H4 (cell line): ENCODE results near the gene PGM1. TPM values are rescaled to one million over a fixed set of nuclear protein-coding genes. Genes with fewer than 3 reads are reported as not detected.

Source experiments
- DNase-seq: peaks from one replicate; pipeline ENCODE4 v3.0.0-alpha.2; 2015; ENCODE audit warnings: low spot score
- total RNA-seq: library from RNA; depleted of rRNA; stranded (reverse); fragments of >200 nt; shearing (Covaris generic); gene quantifications from 2 replicates; pipeline ENCODE4 v1.2.3, GENCODE V29; 2014

PGM1 gene
- total RNA-seq, 1 experiment from 2014 or later: 93.6 TPM

DNA sequence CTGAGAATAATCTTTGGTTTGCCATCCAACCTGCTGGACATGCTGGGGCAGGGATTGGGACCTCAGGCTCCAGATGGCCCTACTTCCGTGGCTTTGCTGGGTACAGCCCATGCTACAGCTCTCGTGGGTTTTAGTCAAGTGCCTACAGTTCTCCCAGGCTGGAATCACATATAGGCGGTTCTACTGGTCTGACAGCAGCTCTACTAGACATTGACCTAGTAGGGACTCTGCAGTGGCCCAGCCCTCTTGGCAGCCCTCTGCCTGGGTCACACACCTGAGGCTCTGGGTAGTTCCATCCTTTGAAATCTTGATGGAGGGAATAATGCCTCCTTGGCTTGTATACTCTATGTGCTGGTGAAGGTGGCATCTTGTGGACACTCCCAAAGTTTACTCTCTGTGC, 72.2 kb downstream of the PGM1 start:
- no peak for DNase-seq

DNA sequence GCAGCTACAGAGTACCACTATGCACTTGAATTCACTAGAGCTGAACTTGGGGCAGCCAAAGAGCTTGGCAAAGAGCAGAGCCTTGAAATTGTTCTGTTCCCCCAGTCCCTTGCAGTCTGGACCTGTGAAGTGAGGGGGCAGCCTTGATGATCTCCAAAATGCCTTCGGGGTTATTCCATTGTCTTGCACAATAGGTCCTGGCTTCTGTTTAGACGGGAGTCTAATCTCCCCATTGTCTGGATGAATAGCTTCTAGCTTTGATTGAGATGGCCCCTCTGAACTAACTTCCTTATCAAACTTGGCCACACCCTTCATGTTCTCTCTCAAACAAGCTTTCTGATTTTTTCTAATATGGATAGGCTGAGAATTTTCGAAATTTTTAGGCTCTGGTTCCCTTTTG, 72.6 kb downstream of the PGM1 start:
- DNase-seq: no peak

DNA sequence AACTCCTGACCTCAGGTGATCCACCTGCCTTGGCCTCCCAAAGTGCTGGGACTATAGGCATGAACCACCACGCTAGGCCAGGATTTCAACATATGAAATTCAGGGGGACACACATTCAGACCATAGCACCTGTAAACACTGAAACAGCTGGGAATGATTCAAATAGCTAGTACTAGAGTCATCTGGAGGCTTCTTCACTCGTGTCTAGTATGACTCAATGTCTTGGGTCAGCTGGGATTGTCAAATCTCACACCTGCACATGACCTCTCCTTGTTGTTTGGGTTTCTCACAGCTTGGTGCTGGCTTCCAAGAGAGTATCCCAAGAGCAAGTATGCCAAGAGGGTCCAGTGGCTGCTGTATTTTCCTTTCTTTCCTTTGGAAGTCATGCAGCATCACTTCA, 75.1 kb downstream of the PGM1 start:
- no peak for DNase-seq

- no peak for DNase-seq
Measured at GRCh38 chr1:63669151-63669961, 76.1 kb downstream of the PGM1 start.

DNA sequence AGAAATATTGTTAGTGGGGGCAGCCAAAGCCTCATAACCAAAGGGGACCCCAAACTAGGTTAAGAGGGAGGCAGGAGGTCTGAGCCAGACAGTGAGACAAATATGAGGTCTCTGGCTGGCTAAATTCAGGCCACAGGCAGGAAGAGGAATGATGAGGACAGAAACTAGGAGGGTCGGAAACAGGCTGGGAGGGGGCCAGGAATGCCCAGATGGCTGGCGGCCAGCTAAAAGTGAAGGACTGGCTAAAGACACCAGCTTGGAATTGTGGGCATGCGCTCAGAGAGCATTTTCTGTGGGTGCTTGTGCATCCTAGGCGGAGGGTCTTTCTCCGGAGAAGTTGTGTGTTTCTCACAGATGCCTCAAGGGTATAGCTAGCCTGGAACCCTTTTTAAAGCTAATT, 77.0 kb downstream of the PGM1 start:
- DNase-seq: no peak

DNA sequence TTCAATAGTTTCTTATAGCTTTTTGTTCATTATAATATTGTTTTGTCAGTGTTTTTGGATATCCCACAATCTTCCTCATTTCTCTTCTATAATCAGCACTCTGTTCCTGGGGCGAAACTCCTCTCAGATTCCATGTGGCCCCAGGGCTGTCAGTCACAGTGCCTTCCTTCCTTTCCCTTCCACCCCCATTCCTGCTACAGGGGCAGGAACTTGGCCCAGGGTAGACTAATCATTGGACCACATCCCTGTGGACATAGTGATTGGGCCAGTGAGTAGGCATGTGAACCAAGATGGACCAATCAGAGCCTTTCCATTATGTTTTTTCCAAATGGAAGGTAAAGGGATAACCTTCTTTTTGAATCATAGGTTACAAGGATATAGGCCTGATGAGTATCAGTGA, 78.3 kb downstream of the PGM1 start:
- no peak for DNase-seq

DNA sequence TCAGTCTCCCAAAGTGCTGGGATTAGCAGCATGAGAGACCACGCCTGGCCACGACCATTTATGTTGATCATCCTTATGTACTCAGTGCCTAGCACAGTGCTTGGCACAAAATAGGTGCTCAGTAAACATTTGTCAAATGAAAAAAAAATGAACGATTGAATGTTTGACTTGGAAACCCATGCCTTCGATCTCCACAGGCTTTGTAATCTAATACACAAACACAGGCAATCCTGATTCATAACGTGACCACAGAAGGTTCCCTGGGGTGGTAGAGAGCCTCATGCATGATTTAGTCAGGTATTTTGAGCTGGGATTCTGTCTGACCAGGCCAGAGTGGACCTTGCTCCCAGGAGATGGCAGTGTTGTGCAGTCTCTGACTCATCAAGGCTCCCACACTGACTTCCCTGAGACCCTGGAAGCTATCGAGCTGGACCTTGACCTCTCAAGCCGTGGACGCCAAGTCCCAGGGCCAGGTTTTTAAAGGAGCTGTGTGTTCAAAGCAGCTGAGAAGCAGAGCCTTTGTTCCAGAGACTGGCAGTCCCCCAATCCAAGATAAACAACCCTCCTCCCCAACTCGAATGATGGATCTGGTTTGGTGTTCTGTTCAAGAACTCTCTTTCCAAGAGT, 81.1 kb downstream of the PGM1 start:
- DNase-seq: peak; percentile 87

DNA sequence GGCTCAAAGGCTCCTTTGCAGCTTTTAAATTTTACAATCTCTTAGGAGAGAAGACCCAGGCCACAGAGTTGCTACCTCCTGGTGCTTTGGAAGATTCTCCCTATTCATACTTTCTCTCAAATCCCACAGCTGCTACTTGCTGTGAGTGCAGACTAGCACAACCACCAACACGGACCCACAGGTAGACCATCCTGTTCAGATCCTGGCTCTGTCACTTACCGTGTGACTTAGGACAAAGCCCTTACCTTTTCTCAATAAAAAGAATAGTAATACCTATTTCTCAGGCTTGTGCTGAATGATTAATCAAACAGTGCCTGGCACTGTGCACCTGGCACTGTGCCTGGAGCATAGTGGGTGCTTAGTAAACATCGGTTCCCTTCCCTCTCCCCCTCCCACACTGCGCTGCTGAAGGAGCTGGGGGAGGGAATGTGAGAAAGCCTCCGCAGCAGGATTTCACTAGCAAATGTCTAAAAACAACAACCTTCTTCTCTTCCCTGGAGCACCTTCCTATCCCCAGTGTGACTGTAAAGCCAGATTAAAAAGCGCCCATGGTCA, 81.7 kb downstream of the PGM1 start:
- no peak for DNase-seq

DNA sequence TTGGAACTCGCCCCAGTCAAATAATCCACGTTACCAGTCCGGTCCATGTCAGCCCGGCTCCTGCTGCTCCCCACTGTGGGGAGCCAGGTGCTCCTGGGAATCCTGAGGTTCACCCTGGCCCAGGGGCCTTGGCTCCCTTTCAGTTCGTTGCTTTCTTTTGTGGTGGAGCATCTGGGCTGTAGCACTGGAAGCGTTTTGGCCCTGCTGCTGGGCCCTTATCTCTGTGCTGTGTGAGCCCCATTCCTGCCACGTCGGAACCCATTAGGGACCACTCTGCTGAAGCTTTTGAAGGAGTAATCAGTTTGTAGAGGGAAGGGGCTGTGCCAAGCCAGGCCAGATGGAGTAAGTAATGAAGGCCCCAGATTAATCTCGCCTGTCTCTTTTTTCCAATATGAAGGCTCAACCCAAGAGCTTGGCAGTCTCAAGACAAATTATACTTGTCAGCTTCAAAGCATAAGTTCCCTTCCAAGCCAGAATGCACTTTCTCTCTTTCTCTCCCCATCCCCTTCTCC, 82.3 kb downstream of the PGM1 start:
- DNase-seq: no peak

- no peak for DNase-seq
Measured at GRCh38 chr1:63677497-63677896, 84.3 kb downstream of the PGM1 start.

- DNase-seq: no peak
Measured at GRCh38 chr1:63678200-63678599, 85.0 kb downstream of the PGM1 start.

DNA sequence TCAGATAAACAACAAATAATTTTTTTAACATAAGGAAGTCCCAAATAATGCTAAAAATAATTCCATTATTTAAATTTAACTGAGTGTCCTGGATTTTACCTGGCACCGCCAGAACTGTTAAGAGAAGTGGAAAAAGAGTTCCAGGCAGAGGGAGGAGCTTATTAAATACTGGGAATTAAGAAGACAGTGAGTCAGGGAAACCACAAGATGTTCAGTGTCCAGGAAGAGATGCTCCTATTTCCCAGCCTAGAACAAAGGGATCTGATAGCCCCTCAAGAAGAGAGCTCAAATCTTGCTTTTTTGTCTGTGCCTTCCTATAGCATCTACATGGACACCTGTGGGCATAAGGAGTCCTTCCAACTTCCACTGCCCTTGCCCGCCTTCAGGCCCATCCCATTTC, 85.9 kb downstream of the PGM1 start:
- no peak for DNase-seq

GRCh38 chr1:63679589-63679988, 86.4 kb downstream of the PGM1 start:
- DNase-seq: no peak

- no peak for DNase-seq
Measured at GRCh38 chr1:63682936-63683335, 89.7 kb downstream of the PGM1 start.

DNA sequence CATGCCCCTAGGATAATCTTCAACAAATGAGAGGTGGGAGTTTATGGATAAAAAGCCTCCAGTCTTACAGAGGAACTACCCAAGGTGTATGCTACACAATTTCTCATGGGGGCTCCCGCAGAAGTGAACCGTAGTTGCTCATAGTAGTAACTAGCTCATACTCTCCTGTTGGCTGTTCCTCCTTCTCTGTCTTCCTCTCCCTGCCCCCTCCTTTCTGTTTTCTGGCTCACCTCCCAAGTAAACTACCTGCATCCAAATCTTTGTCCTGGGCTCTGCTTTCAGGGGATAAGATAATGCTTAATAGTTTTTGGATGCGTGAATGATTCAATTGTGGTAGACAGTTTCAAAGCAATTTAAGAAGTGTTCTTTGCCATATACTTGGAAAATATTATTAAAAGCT, 90.5 kb downstream of the PGM1 start:
- DNase-seq: no peak

GRCh38 chr1:63686696-63687095, 93.5 kb downstream of the PGM1 start:
- DNase-seq: no peak

- no peak for DNase-seq
Measured at GRCh38 chr1:63688302-63688890, 95.2 kb downstream of the PGM1 start.

DNA sequence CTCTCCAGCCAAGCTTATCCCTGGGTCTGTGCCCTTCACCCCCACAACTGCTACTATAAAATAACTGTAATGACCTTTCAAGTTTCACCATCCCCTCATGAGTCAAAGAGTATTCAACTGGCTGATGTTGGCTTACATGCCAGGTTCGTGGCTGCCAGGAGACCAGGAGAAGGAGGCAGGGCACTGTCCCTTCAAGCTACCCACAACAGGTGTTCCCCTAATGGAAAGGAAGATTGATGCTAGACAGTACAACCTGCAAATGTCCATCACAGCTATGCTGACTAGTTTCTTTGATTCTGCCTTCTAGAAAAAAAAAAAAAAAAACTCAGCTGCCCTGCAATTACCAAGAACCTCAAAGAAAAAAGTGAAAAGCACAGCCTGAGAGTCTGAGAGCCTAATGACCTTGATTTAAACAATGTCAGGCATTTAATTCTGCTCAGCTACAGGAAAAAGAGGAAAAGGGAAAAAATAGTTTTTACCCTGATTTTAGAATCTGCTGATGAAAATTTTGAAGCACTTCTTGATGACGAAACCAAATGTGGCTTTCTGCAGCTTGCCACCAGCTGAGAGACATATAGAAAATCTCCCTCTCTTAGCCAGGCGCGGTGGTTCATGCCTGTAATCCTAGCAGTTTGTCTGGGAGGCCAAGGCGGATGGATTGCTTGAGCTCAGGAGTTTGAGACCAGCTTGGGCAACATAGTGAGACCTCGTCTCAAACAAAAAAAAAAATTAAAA, 97.9 kb downstream of the PGM1 start:
- no peak for DNase-seq

DNA sequence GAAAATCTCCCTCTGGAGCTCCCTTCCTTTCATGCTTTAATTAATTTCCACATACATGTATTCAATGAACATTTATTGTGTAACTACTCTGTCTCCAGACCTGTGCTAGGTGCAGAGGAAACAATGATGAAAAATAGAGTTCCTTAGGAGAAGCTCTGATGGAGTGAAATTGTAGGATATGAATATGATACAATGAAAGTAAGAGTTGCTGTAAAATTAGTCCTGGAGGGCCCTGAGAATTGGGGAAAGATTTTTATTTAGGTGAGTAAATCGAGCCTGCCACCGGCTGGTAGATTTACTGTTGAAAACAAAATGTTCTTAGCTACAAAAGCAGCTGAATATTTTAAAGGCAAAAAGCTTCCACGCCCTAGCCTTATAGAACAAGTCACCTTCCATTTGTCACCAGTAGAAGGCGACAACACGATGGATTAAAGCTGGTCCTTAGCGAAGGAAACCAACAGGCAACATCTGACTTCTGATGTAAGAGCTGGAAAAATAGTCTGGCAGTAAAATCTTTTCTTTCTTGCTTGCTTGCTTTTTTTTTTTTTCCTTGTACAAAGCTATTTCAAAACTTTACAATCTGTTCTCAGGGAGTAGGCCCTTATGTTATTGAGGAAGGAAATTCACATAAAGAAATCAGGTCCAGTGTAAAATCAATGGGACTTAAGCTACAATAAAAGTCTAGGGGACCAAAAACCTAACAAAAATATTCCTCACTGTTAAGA, 98.7 kb downstream of the PGM1 start:
- peak; percentile 93 for DNase-seq

DNA sequence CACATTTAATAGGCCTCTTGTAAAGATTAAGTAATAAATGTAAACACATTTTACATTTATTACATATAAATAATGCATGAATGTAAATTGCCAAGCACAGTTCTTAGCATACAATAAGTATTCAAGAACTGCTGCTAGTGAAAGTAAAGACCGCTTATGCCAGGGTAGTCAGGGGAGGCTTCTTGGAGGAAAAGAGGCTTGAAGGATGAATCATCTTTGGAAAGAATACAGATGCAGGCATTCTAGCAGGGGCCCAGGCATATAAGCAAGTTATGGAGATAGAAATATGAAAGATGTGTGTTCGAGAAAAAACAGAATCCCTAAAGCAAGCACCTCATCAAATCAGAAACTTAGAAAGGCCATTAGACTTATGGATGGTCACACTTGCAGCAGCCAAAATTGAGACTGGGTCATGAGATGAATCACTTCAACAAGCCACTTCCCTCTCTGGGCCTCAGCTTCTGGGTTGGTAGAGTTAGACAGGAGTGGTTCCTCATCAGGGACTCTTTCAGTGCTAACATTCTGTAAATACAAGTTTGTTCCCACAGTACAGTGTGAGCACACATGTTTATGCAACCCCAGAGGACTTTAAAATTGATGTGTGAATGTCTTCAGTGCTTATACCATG, 100.8 kb downstream of the PGM1 start:
- no peak for DNase-seq
